HCT116 (cell line): ENCODE results near the gene BABAM2. TPM values are rescaled to one million over a fixed set of nuclear protein-coding genes. Genes with fewer than 3 reads are reported as not detected.

Source experiments
- ATAC-seq: fragments of 200-7000 bp; cut with Tn5 transposase; 2 replicates; pipeline ENCODE4 v1.9.1; 2020; ENCODE audit warnings: mild to moderate bottlenecking, moderate library complexity
- BruUV-seq: library from RNA; stranded (reverse); fragments of 400-500 nt; replicated peaks from 2 replicates; lab custom pipeline; 2021; lab: Mats Ljungman, UMichigan
- CTCF ChIA-PET: fragments of 300-600 bp; sonication (Branson Sonifier 250); formaldehyde crosslinking; loops from one replicate; lab custom pipeline; 2021; ENCODE audit warnings: antibody characterized with exemption; lab: Charles Lee
- POLR2A ChIA-PET: fragments of 300-600, 350-600 bp; sonication (Branson Sonifier 250); formaldehyde crosslinking; loops from one replicate; lab custom pipeline; 2021; ENCODE audit warnings: antibody characterized with exemption; lab: Charles Lee
- RAD21 ChIA-PET, 2 experiments: fragments of 300-600 bp; sonication (Branson Sonifier 250); formaldehyde crosslinking; loops; one replicate each; lab custom pipeline; 2023; ENCODE audit warnings: low total read pairs in 2 of 2; ENCODE audit not compliant: uncharacterized antibody in 2 of 2, unreplicated experiment in 2 of 2, low non-redundant PET in 1 of 2; lab: Charles Lee
- DNase-seq: peaks from one replicate; pipeline ENCODE4 v3.0.0-alpha.2; 2010; ENCODE audit warnings: low read depth, low spot score
- H2AFZ ChIP-seq: fragments of 200-600 bp; shearing (Covaris generic), sonication (generic); 2 replicates; pipeline ENCODE4 v1.6.1; 2017; ENCODE audit warnings: low read depth, mixed run types, mixed read lengths, antibody characterized with exemption, low read length; ENCODE audit not compliant: poor library complexity, severe bottlenecking
- H3K27ac ChIP-seq: 2 replicates; pipeline ENCODE4 v1.5.1; 2012; ENCODE audit warnings: low read depth, low read length
- H3K27me3 ChIP-seq: fragments of 200-600 bp; sonication (generic); 2 replicates; pipeline ENCODE4 v1.6.1; 2016; ENCODE audit warnings: mixed run types, low read length, mixed read lengths; ENCODE audit not compliant: insufficient read depth
- H3K36me3 ChIP-seq, 2 experiments: fragments of 200-500 bp in 1 of 2; fragments of 200-600 bp in 1 of 2; sonication (Bioruptor generic) in 1 of 2; sonication (generic) in 1 of 2; 2 replicates each; pipeline versions ENCODE4 v1.5.1 to v1.6.1; 2014 to 2016; ENCODE audit warnings: low read length in 2 of 2, inconsistent platforms in 1 of 2, mixed read lengths in 1 of 2, mixed run types in 1 of 2; ENCODE audit not compliant: insufficient read depth in 2 of 2, control insufficient read depth in 1 of 2
- H3K4me1 ChIP-seq, 2 experiments: fragments of 200-600 bp in 1 of 2; sonication (generic) in 1 of 2; 2 replicates each; pipeline versions ENCODE4 v1.5.1 to v1.6.1; 2012 to 2017; ENCODE audit warnings: low read length in 2 of 2, inconsistent platforms in 1 of 2, mild to moderate bottlenecking in 1 of 2, mixed read lengths in 1 of 2, mixed run types in 1 of 2, moderate library complexity in 1 of 2; ENCODE audit not compliant: insufficient read depth in 2 of 2, control insufficient read depth in 1 of 2
- H3K4me2 ChIP-seq: fragments of 200-600 bp; sonication (generic); 2 replicates; pipeline ENCODE4 v1.6.1; 2017; ENCODE audit warnings: mixed run types, low read length, mixed read lengths
- H3K4me3 ChIP-seq, 2 experiments: fragments of 200-600 bp in 1 of 2; sonication (generic) in 1 of 2; replicated peaks in 1 of 2; 2 replicates each; pipeline ENCODE4 v1.5.1; 2011 to 2016; ENCODE audit warnings: low read length in 2 of 2, control low read depth in 1 of 2, low read depth in 1 of 2, mild to moderate bottlenecking in 1 of 2, mixed read lengths in 1 of 2, mixed run types in 1 of 2
- H3K79me2 ChIP-seq: fragments of 200-600 bp; sonication (generic); 2 replicates; pipeline ENCODE4 v1.6.1; 2017; ENCODE audit warnings: mild to moderate bottlenecking, mixed run types, low read length, moderate library complexity, mixed read lengths; ENCODE audit not compliant: insufficient read depth
- H3K9ac ChIP-seq: fragments of 200-600 bp; sonication (generic); 2 replicates; pipeline ENCODE4 v1.6.1; 2016; ENCODE audit warnings: low read length, mixed read lengths
- H3K9me2 ChIP-seq: fragments of 200-600 bp; sonication (generic), shearing (Covaris generic); 2 replicates; pipeline ENCODE4 v1.6.1; 2017; ENCODE audit warnings: mixed run types, mild to moderate bottlenecking, moderate library complexity; ENCODE audit not compliant: insufficient read depth
- H3K9me3 ChIP-seq, 2 experiments: fragments of 200-500 bp in 1 of 2; fragments of 200-600 bp in 1 of 2; sonication (Bioruptor generic) in 1 of 2; sonication (generic) in 1 of 2; 2 replicates each; pipeline ENCODE4 v1.6.1; 2014 to 2017; ENCODE audit warnings: low read length in 2 of 2, mixed read lengths in 2 of 2, inconsistent platforms in 1 of 2, low read depth in 1 of 2, mild to moderate bottlenecking in 1 of 2, mixed run types in 1 of 2, moderate library complexity in 1 of 2; ENCODE audit not compliant: control insufficient read depth in 1 of 2, insufficient read depth in 1 of 2
- H4K20me1 ChIP-seq: fragments of 200-600 bp; sonication (generic), shearing (Covaris generic); 2 replicates; pipeline ENCODE4 v1.6.1; 2017; ENCODE audit warnings: mixed run types, mild to moderate bottlenecking, moderate library complexity; ENCODE audit not compliant: insufficient read depth
- CBX3 ChIP-seq: IDR thresholded peaks from 2 replicates; pipeline ENCODE4 v1.6.1; 2012; ENCODE audit warnings: low read depth
- CEBPB ChIP-seq: IDR thresholded peaks from 2 replicates; pipeline ENCODE4 v1.6.1; 2012; ENCODE audit warnings: low read depth
- ELF1 ChIP-seq: IDR thresholded peaks from 2 replicates; pipeline ENCODE4 v1.6.1; 2012; ENCODE audit warnings: low read depth, borderline replicate concordance
- EZH2phosphoT487 ChIP-seq: fragments of 200-600 bp; IDR thresholded peaks from 2 replicates; pipeline ENCODE4 v1.6.1; 2018; ENCODE audit warnings: antibody characterized with exemption, borderline replicate concordance
- FOSL1 ChIP-seq: IDR thresholded peaks from 2 replicates; pipeline ENCODE4 v1.6.1; 2012; ENCODE audit warnings: low read depth
- ZFX ChIP-seq: fragments of 450-650 bp; IDR thresholded peaks from 2 replicates; pipeline ENCODE4 v1.6.1; 2017
- ZNF274 ChIP-seq: fragments of 200-500 bp; sonication (Bioruptor generic); IDR thresholded peaks from 2 replicates; pipeline ENCODE4 v1.6.1; 2014; ENCODE audit warnings: mild to moderate bottlenecking, low read depth, low read length, inconsistent platforms
- intact Hi-C: fragments of 100-400 bp; cut with micrococcal nuclease; formaldehyde crosslinking; loops from 2 replicates; pipeline ENCODE4 v1.10.0; 2022
- total RNA-seq: library from RNA; stranded (reverse); gene quantifications from one replicate; pipeline ENCODE4 v1.2.1, GENCODE V29; 2021; ENCODE audit not compliant: unreplicated experiment
- TF ChIP-seq, protein P1 (sequence below), 3 experiments: fragments of 200-600 bp in 1 of 3; sonication (generic) in 1 of 3; IDR thresholded peaks in 2 of 3; conservative IDR thresholded peaks in 1 of 3; 2 replicates each; pipeline ENCODE4 v1.5.1; 2012 to 2017; ENCODE audit warnings: low read depth in 2 of 3, low read length in 2 of 3, antibody characterized with exemption in 1 of 3, borderline replicate concordance in 1 of 3, control low read depth in 1 of 3, mild to moderate bottlenecking in 1 of 3, mixed read lengths in 1 of 3, mixed run types in 1 of 3, moderate library complexity in 1 of 3; ENCODE audit not compliant: insufficient read depth in 1 of 3
- TF ChIP-seq, protein P2 (sequence below): IDR thresholded peaks from 2 replicates; pipeline ENCODE4 v1.6.1; 2011; ENCODE audit warnings: mild to moderate bottlenecking, low read length, moderate library complexity; ENCODE audit not compliant: insufficient replicate concordance; ENCODE audit errors: extremely low read depth

Gene BABAM2
- total RNA-seq, 1 experiment from 2014 or later: 23.8 TPM

DNA sequence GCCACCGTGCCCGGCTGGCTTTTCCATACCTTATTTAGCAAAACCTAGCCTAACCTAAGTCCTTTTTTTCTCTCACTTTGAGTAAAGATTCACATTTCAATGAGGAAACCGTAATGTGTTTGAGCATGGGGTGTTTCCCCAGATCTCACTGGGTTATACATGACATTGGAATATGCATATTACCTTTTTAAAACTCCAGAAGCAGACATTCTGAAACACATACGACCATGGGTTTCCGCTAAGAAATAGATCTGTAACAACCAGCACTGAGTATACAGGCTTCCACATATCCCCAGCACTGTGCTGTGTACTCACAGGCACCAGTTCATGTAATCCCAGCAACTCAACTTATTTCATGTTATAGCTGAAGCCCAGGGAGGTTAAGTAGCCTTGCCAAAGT lies 461.1 kb downstream of the BABAM2 start:
- ATAC-seq: no peak
- Histone ChIP-seq H3K9me2 (no peaks in the 10 kb centered on the region), H3K4me3 (no peak overlapping the region), H3K4me2 (no peak overlapping the region)
- POLR2A ChIA-PET: no interaction called here
- intact Hi-C loops: no loop called here
- no peak for TF ChIP-seq FOSL1
- TF ChIP-seq CEBPB: no peak
- TF ChIP-seq ELF1: no peak
- TF ChIP-seq EZH2phosphoT487: no peak
- TF ChIP-seq ZNF274: no peak
- TF ChIP-seq CBX3: no peak
- TF ChIP-seq, protein P1, sequence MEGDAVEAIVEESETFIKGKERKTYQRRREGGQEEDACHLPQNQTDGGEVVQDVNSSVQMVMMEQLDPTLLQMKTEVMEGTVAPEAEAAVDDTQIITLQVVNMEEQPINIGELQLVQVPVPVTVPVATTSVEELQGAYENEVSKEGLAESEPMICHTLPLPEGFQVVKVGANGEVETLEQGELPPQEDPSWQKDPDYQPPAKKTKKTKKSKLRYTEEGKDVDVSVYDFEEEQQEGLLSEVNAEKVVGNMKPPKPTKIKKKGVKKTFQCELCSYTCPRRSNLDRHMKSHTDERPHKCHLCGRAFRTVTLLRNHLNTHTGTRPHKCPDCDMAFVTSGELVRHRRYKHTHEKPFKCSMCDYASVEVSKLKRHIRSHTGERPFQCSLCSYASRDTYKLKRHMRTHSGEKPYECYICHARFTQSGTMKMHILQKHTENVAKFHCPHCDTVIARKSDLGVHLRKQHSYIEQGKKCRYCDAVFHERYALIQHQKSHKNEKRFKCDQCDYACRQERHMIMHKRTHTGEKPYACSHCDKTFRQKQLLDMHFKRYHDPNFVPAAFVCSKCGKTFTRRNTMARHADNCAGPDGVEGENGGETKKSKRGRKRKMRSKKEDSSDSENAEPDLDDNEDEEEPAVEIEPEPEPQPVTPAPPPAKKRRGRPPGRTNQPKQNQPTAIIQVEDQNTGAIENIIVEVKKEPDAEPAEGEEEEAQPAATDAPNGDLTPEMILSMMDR (IDR thresholded peaks at IDR 0.05 in 2 of 3, conservative IDR thresholded peaks at IDR 0.05 in 1 of 3; ENCODE audit: borderline replicate concordance in 1 of 3, insufficient read depth in 1 of 3, low read depth in 2 of 3, low read length in 2 of 3): no peak
- TF ChIP-seq, protein P2, sequence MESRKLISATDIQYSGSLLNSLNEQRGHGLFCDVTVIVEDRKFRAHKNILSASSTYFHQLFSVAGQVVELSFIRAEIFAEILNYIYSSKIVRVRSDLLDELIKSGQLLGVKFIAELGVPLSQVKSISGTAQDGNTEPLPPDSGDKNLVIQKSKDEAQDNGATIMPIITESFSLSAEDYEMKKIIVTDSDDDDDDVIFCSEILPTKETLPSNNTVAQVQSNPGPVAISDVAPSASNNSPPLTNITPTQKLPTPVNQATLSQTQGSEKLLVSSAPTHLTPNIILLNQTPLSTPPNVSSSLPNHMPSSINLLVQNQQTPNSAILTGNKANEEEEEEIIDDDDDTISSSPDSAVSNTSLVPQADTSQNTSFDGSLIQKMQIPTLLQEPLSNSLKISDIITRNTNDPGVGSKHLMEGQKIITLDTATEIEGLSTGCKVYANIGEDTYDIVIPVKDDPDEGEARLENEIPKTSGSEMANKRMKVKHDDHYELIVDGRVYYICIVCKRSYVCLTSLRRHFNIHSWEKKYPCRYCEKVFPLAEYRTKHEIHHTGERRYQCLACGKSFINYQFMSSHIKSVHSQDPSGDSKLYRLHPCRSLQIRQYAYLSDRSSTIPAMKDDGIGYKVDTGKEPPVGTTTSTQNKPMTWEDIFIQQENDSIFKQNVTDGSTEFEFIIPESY: no peak
- TF ChIP-seq ZFX: no peak
- TF ChIP-seq, all 23 proteins: peak for 0
- Histone ChIP-seq H2AFZ (no peak overlapping the region), H3K9me3 (no peaks in the 10 kb centered on the region), H3K27me3 (no peaks in the 10 kb centered on the region), H3K9ac (no peak overlapping the region), H3K36me3 (no peaks in the 10 kb centered on the region), H4K20me1 (no peaks in the 10 kb centered on the region), H3K79me2 (no peaks in the 10 kb centered on the region), H3K27ac (no peak overlapping the region), H3K4me1 (peaks cover 0 to 15% of the 10 kb centered on the region in 2 experiments; a peak in 1 of 4 replicates)
- ChIA-PET CTCF (no interaction called here), RAD21 (no interaction called here)
- no peak for DNase-seq
- BruUV-seq: no TSS peak
